Body of pancreas (tissue), 4 donors: ENCODE results near the gene EPHB2.

Experiments
- POLR2A ChIP-seq, 3 donors: fragments of 450-650 bp; IDR thresholded peaks; one replicate each; pipeline ENCODE4 v1.6.1; 2016; ENCODE audit warnings: antibody characterized with exemption in 3 of 3, mild to moderate bottlenecking in 2 of 3
- TF ChIP-seq, protein P1 (sequence below), 7 experiments: fragments of 450-650 bp in 4 of 7; fragments of 200-600 bp in 3 of 7; sonication (generic) in 3 of 7; IDR thresholded peaks; one replicate each; pipeline ENCODE4 v1.5.1; 2016 to 2019; ENCODE audit warnings: antibody characterized with exemption in 7 of 7

GRCh38 chr1:22836850-22837249, 126.2 kb downstream of the EPHB2 start:
- TF ChIP-seq, protein P1, sequence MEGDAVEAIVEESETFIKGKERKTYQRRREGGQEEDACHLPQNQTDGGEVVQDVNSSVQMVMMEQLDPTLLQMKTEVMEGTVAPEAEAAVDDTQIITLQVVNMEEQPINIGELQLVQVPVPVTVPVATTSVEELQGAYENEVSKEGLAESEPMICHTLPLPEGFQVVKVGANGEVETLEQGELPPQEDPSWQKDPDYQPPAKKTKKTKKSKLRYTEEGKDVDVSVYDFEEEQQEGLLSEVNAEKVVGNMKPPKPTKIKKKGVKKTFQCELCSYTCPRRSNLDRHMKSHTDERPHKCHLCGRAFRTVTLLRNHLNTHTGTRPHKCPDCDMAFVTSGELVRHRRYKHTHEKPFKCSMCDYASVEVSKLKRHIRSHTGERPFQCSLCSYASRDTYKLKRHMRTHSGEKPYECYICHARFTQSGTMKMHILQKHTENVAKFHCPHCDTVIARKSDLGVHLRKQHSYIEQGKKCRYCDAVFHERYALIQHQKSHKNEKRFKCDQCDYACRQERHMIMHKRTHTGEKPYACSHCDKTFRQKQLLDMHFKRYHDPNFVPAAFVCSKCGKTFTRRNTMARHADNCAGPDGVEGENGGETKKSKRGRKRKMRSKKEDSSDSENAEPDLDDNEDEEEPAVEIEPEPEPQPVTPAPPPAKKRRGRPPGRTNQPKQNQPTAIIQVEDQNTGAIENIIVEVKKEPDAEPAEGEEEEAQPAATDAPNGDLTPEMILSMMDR (IDR thresholded peaks at IDR 0.05): no peak
- TF ChIP-seq POLR2A (IDR thresholded peaks at IDR 0.05): no peak
